HG03066 (cell line): ENCODE data around the gene TBCCD1.
"Not testable (repeated sequence)": the region's sequence is repeated elsewhere in the genome, so short reads cannot be mapped to it uniquely, and the experiment has no call there.

Experiments
- ATAC-seq: cut with Tn5 transposase; IDR thresholded peaks from one replicate; pipeline ENCODE4 v1.9.1; 2021; ENCODE audit warnings: low read depth; ENCODE audit not compliant: unreplicated experiment

Gene TBCCD1

GRCh38 chr3:186498022-186498421 is 69.1 kb downstream of the TBCCD1 start:
- not testable (repeated sequence) for ATAC-seq

DNA sequence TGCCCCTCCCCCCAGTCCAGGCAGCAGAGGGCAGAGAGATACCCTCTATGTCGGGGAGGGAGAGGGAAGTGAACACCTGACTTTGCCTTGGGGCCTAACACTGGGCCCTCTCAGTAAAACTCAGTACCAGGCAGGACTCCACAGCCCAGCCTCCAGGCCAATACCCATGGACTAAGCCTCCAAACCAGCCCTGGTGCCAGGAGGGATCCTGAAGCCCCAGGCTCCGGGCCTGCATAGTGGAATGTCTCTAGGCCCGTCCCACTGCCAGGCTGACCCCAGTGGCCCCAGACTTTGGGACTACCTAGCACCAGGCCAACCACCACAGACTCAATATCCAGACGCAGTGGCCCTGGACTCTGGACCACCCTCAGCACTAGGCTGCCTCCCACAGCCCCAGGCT is 69.5 kb downstream of the TBCCD1 start:
- ATAC-seq = no peak

GRCh38 chr3:186496635-186497034 is 70.5 kb downstream of the TBCCD1 start:
- ATAC-seq = no peak
